Measurements from ENCODE around the gene MCRIP1.

DNA sequence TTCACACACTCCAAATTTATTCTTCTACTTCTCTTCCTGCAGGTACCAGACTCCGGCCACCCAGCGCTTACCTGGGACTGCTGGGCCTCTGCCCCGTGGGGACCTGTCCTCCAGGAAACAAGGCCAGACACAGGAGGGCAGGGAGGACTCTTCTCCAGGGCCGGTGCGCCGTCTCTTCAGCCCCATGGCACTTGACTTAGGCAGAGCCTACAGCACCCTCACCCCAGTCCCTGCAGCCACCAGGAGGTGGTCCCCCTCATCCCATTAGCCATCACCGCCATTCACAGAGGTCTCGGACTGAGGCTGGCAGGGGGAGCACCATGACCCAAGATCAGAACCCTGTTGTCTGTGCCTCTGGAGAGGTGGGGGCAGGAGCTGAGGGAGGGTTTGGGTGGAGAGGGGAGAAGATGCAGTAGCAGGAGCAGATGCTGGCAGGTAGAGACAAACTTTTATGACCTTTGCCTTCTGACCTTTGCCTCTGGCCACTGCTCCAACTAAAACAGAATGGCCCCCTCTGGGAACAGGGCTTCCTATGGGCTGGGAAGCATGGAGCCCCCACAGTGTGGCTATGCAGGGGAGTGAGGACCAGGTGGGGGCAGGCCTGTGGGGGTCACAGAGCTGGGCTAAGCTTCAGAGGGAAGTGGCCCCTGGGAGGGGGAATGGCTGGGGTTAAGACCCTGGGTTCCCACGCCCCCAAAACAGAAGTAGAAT, 30.9 kb downstream of the MCRIP1 start:
- TF ChIP-seq, protein P1, sequence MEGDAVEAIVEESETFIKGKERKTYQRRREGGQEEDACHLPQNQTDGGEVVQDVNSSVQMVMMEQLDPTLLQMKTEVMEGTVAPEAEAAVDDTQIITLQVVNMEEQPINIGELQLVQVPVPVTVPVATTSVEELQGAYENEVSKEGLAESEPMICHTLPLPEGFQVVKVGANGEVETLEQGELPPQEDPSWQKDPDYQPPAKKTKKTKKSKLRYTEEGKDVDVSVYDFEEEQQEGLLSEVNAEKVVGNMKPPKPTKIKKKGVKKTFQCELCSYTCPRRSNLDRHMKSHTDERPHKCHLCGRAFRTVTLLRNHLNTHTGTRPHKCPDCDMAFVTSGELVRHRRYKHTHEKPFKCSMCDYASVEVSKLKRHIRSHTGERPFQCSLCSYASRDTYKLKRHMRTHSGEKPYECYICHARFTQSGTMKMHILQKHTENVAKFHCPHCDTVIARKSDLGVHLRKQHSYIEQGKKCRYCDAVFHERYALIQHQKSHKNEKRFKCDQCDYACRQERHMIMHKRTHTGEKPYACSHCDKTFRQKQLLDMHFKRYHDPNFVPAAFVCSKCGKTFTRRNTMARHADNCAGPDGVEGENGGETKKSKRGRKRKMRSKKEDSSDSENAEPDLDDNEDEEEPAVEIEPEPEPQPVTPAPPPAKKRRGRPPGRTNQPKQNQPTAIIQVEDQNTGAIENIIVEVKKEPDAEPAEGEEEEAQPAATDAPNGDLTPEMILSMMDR (IDR thresholded peaks at IDR 0.05; ENCODE audit: insufficient read depth, low read depth, low read length), result no peak
- TF ChIP-seq EZH2 (IDR thresholded peaks at IDR 0.05; ENCODE audit: insufficient read depth, low read length), result no peak

Data from astrocyte (in vitro differentiated cells and primary cell).